Body of pancreas (tissue), 4 donors: ENCODE data around the gene PLA2R1.

Source experiments
- POLR2A ChIP-seq, 3 donors: fragments of 450-650 bp; IDR thresholded peaks; one replicate each; pipeline ENCODE4 v1.6.1; 2016; ENCODE audit warnings: antibody characterized with exemption in 3 of 3, mild to moderate bottlenecking in 2 of 3
- TF ChIP-seq, protein P1 (sequence below), 7 experiments: fragments of 450-650 bp in 4 of 7; fragments of 200-600 bp in 3 of 7; sonication (generic) in 3 of 7; IDR thresholded peaks; one replicate each; pipeline ENCODE4 v1.5.1; 2016 to 2019; ENCODE audit warnings: antibody characterized with exemption in 7 of 7

DNA sequence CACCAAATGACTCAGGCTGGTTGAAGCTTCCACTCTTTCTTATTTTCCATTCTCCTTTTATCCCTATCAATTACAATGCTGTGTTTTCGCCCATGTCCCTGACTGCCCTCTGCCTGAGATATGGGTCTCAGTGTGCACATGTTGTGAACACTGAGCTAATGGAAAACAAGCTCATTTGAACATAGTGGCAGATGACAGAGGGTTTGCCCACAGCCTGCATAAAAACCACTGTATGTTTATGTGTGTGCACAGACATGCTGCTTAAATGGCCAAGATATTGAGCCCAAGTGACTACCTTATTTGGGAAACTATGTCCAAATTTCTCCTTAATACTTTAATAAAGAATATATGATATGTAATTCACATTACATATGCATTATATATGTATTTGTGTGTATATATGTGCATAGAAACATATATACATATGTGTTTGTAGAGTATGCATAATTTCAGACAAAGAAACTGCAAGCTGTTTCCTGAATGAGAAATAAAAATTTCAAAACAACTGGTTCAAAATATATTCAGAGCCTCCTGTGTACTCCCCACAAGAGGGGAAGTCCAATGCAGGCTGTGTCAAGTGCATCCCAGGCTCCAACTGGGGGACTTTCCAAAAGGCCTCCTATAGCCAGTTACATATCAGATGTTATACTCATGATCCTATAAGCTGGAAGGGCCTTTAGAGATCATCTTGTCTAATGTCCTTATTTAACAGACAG is 171.7 kb downstream of the PLA2R1 start:
- TF ChIP-seq POLR2A (IDR thresholded peaks at IDR 0.05) = no peak
- TF ChIP-seq, protein P1, sequence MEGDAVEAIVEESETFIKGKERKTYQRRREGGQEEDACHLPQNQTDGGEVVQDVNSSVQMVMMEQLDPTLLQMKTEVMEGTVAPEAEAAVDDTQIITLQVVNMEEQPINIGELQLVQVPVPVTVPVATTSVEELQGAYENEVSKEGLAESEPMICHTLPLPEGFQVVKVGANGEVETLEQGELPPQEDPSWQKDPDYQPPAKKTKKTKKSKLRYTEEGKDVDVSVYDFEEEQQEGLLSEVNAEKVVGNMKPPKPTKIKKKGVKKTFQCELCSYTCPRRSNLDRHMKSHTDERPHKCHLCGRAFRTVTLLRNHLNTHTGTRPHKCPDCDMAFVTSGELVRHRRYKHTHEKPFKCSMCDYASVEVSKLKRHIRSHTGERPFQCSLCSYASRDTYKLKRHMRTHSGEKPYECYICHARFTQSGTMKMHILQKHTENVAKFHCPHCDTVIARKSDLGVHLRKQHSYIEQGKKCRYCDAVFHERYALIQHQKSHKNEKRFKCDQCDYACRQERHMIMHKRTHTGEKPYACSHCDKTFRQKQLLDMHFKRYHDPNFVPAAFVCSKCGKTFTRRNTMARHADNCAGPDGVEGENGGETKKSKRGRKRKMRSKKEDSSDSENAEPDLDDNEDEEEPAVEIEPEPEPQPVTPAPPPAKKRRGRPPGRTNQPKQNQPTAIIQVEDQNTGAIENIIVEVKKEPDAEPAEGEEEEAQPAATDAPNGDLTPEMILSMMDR (IDR thresholded peaks at IDR 0.05) = no peak
